GM19035 (cell line): ENCODE measurements around the gene DNAH2.

Experiments
- ATAC-seq: cut with Tn5 transposase; IDR thresholded peaks from one replicate; pipeline ENCODE4 v1.9.1; 2021; ENCODE audit not compliant: unreplicated experiment

The DNAH2 gene

DNA sequence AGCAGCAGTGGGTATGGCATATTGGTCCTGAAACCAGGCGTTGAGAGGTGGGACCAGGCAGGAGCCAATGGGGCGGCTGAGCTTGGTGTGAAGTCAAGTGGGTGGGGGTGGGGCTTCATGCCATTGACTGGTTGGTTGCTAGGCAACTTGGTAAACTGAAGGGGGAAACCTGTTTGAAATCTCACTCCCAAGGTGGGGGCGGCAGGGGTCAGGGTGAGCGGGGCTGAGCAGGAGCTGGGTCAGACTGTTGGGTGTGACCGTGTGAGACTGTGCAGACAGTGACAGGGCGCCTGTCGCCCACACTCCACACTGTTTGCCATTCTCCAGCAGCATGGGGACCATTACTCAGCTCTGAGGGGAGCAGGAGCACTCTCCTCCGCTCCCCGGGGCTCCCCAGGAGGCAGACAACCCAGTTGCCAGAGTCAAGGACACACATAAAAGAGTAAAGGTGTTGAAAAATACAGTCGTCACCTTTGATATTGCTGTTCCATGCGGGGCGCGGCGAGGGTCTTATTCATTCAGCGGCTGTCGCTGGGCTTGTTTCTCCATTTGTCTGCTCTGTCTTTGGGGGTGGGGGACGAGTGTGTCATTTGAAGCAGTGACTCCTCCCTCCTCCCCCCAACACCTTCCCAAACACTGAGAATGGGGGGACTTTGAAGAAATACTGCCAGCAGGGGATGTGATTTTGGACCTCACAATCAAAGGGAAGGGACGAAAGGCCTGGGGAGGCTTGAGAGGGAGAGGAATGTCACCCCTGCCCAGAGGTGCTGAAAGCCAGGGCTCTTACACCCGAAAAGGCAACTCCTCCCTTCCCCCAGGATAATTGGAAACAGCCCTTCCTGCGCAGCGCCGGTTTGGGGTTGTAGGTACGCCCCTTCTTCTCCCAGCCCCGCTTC is 13.7 kb upstream of the DNAH2 start:
- no peak for ATAC-seq

DNA sequence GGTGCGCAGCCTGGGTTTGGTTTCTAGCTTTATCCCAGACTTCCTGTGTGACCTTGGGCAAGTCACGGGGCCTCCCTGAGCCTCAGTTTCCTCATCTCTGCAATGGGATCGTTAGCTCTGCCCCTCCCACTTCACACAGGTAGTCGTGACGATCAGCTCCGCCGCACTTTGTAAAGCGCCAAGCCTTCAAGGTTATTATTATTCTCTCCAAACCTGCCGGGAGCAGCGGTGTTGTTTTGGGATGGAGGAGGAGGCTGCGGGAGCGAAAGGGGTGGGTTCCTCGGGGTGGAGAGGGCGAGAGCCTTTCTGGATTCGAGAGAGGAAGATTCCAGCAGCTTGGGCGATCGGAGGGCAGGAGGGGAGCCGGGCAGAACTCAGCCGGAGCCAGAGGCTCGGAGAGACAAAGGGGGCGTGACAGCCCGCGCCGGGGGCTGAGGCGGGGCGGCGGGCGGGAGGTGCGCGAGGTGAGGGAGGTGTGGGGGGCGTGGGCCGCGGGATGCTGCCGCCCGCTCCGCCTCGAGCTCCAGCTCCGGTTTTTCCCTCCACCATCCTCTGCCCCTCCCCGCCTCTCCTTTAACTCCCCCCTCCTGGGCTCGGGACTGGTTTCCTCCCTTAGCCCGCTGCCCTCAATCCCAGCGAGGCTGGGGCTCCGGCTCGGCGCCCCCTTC is 12.8 kb upstream of the DNAH2 start, which contains the start of gene EFNB3:
Gene EFNB3, plus strand, starts transcription at position 602 of the 668 bp plus-strand sequence. CDS start 397 bp downstream, outside the sequence.
- no peak for ATAC-seq

GRCh38 chr17:7705269-7706255 is 12.0 kb upstream of the DNAH2 start:
- ATAC-seq: no peak

GRCh38 chr17:7706631-7707354 is 10.8 kb upstream of the DNAH2 start:
- ATAC-seq: no peak

DNA sequence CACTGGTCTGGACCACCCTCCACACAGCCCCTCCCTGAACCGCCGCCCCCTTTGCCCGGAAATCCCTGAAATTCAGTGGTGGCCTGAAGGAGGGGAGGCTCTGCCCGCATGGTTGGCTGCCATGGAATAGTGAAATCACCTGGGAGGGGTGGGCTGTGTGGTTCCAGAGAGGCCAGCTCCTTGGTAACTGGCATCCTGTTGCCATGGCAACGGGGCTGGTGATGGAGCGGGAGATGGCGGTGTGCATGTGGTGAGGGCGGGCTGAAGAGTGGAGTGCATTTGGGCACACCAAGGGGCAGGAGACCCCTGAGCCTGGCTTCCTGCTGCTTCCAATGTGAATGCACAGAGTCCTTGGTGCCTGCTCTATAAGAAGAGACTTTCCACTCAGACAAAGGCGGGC is 10.1 kb upstream of the DNAH2 start:
- no peak for ATAC-seq

- no peak for ATAC-seq
Observed at GRCh38 chr17:7707858-7708750, 9.4 kb upstream of the DNAH2 start.

GRCh38 chr17:7709031-7709430 is 8.5 kb upstream of the DNAH2 start:
- ATAC-seq: no peak

GRCh38 chr17:7710301-7710700 is 7.2 kb upstream of the DNAH2 start:
- no peak for ATAC-seq

DNA sequence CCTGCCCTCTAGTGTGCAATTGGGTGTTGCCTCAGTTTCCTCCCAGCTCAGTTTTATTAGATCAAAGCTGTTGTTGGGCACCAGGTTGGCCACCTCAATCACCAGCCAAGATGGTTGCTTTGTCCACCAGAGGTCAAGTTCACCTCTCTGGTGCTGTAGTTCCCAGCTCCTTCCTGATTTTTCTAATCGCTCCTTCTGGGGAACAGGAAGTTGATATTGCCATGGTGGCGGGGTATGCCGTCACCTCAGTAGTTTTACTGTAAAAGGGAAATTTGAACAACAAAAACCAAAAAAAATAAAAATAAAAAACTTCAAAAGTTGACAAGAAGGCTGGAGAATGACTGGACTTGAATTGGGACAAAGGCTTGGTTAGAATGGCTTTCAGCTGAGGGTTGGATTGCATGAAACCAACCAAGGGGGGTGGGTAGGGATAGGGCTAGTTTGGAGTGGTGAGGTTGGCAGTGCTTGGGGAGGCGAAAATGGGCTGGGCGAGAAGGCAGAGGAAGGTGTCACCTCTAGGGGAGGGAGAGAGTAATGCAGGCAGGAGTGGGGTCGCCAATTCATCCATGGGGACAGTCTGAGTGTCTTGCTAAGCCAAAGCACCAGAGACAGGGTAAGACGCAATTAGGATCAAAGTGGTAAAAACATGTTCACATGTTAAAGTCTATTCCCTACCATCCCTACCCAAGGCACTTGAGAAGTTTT is 6.3 kb upstream of the DNAH2 start:
- ATAC-seq: no peak

DNA sequence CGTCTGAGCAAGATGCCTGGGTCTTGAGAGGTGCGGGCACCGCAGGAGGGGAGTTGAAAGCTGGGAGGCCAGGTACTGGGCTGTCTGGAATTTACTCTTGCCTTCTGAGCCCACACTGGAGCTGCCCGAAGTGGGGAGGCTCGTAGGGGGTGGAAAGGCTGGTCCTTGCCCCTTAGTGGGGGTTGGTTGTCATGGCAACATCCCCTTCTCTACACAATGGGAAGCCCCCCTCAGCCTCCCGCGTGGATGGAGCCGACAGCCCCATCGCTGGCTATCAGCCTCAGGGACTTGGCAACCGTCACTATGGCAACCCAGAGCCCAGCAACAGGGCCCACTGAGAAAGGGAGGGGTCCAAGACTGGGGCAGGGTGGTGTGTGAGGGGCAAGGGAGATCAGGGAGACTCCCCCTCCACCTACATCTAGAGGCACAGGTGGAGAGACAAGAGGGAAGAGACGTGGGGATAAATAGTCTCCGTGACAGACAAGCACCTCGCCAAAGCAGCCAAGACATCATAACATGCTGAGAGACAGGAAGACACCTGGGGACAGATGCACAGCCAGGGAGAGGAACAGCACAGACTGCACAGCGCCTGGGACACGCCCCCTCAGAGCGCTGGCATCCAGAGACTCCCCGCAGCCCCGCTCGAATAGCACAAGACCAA is 5.3 kb upstream of the DNAH2 start:
- ATAC-seq: no peak

- ATAC-seq: no peak
Observed at GRCh38 chr17:7713782-7714181, 3.8 kb upstream of the DNAH2 start.

DNA sequence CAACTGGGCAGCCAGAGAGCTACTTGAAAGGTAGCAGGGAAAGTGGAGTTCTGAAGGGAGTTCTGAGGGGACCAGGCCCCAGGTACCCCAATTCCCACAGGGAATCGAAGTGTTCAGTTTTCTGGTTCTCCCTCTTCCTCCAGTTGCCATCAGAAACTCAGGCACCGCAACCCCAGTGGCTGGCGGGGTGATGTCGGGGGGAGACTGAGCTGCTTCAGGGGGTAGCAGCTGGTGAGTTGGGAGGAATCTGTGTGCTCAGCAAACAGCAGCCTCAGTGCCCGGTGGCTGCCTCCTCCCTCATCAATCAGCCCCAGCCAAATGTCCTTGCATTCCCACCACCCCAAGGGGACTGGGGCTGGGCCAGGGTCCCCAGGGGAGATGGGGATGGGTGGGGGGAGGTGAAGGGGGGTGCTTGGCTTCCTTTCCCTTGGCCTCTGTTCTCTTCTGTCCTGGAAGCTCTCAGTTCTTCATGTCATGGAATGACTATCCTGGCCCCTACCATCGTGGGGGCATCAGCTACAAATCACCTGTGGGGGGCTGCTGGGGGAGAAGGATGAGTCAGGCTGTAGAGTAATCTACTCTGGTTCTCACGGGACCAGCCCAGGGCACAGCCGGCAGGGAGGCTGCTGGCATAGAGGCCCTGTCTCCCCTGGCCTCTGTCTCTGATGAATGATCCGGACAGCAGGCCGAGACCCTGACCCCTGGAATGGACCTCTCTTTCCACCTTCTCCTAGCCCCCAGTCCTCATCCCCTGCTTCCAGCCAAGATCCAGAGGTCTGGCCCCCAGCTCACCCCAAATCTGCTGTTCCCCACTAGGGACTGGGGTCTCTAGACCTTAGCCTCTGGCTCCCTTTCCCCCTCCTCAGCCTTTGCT is 2.6 kb upstream of the DNAH2 start:
- ATAC-seq: no peak

- no peak for ATAC-seq
Observed at GRCh38 chr17:7715936-7716886, 1.3 kb upstream of the DNAH2 start.

DNA sequence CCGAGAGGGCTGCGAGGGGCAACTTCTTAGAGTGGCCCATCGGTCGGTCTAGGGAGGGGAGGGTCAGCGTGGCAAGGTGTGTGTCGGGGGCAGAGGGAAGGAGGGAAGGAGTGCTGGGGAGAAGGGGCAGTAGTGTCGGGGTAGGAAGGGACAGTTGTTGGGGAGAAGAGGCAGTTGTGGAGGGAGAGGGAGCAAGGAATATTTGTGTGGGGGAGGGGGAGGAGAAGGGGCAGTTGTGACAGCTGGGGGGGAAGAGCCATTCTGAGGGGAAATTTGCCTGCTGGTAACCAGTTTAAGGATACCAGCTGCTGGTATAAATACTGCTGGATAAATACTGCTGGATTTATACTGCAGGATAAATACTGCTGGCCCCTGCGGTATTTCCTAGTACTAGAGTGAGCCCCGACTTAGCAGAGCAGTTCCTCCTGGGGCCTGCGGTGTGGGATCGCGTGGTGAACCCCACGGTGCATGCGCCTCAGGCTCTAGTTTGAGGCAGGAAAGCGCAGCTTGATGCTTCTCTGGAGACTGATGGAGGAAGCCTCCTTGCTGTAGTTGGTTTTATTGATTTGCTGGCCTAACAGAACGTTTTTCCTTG is 309 bp downstream of the DNAH2 start:
- ATAC-seq: no peak

- no peak for ATAC-seq
Observed at GRCh38 chr17:7719661-7720060, 2.1 kb downstream of the DNAH2 start.

- no peak for ATAC-seq
Observed at GRCh38 chr17:7720125-7720524, 2.6 kb downstream of the DNAH2 start.
